ENCODE results near the gene RETREG2. TPM values are rescaled to one million over a fixed set of nuclear protein-coding genes. Genes with fewer than 3 reads are reported as not detected.

Gene RETREG2
- total RNA-seq, 1 experiment from 2014 or later = 46.7 TPM

DNA sequence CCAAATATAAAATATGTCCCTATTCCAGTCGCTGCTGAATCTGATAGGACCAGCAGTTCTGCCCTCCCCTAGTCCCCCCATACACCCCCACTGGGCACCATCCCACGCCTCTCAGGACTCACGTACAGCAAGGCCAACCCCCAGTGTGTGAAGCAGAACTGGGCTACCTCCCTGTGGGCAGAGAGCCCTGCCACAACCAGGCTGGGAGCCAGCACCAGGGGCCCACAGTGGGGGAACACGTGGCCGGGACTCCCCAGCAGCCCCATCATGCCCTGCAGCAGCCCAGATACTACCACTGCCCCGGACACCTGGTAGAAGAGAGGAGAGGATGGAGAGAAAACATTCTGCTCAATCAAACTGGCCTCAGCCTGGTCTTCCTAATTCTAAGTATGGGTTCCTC, 9.5 kb upstream of the RETREG2 start:
- peaks cover 0 to 4% of the 10 kb centered on the region in 2 experiments; a peak in 1 of 4 replicates for H3K4me1 Mint-ChIP-seq
- WGBS (ENCODE audit: extremely low coverage, insufficient read length, low lambda C conversion rate) = no CpG with 5 or more reads among the region's 6 CpGs
- no peak overlapping the region for H3K4me3 Mint-ChIP-seq
- no peaks in the 10 kb centered on the region; a peak in 1 of 5 replicates for H3K9me3 Mint-ChIP-seq
- no peak overlapping the region for H2BK120ac ChIP-seq (ENCODE audit: low read depth, low read length, poor library complexity, severe bottlenecking)
- H2BK15ac ChIP-seq (ENCODE audit: low read depth, low read length) = no peak overlapping the region
- H3K56ac ChIP-seq (ENCODE audit: insufficient read length, low read depth, low read length) = no peak overlapping the region
- H3K23me2 ChIP-seq (ENCODE audit: insufficient read length, low read depth, low read length, poor library complexity, severe bottlenecking) = peaks cover 2% of the 10 kb centered on the region
- H2BK5ac ChIP-seq (ENCODE audit: insufficient read length, low read length) = no peak overlapping the region
- no peak overlapping the region for H2AK5ac ChIP-seq (ENCODE audit: insufficient read length, low read length)
- no peak overlapping the region for H2BK20ac ChIP-seq (ENCODE audit: low read depth, low read length, poor library complexity, severe bottlenecking)
- no peak overlapping the region for H3K14ac ChIP-seq (ENCODE audit: insufficient read depth, low read length)
- no peaks in the 10 kb centered on the region for H3K4me1 ChIP-seq (ENCODE audit: insufficient read depth, low read length)
- H3K9ac ChIP-seq (ENCODE audit: extremely low read depth, insufficient read length, low read length) = no peak overlapping the region
- no peak overlapping the region for H3K4me2 ChIP-seq (ENCODE audit: insufficient read depth, insufficient read length, low read length)
- H2AFZ ChIP-seq (ENCODE audit: low read length) = no peak overlapping the region
- H4K91ac ChIP-seq (ENCODE audit: insufficient read length, low read depth, low read length) = no peak overlapping the region
- no peaks in the 10 kb centered on the region for H3K27me3 ChIP-seq (ENCODE audit: insufficient read depth, low read length)
- H3K79me1 ChIP-seq (ENCODE audit: insufficient read depth, low read depth, low read length, poor library complexity, severe bottlenecking) = no peaks in the 10 kb centered on the region
- H3K36me3 Mint-ChIP-seq (ENCODE audit: insufficient read depth in 1 of 3, low read depth in 3 of 3) = peaks cover 6 to 14% (median 9%) of the 10 kb centered on the region in 3 experiments; a peak in 5 of 7 replicates
- H3K79me2 ChIP-seq (ENCODE audit: insufficient read depth, low read length) = no peaks in the 10 kb centered on the region
- H3K18ac ChIP-seq (ENCODE audit: insufficient read length, low read depth, low read length) = no peak overlapping the region
- H3T11ph ChIP-seq (ENCODE audit: low read length) = no peak overlapping the region
- H3K27ac Mint-ChIP-seq = no peak overlapping the region
- H3K23ac ChIP-seq (ENCODE audit: insufficient read length, low read depth, low read length) = no peak overlapping the region
- H3K4ac ChIP-seq (ENCODE audit: low read depth, low read length) = no peak overlapping the region
- no peaks in the 10 kb centered on the region for H4K20me1 ChIP-seq (ENCODE audit: control insufficient read depth, insufficient read depth, insufficient read length)
- no peak for DNase-seq
- H3K27ac ChIP-seq (ENCODE audit: insufficient read length, low read depth, low read length) = no peak overlapping the region
- H3K27me3 Mint-ChIP-seq (ENCODE audit: low read depth) = peaks cover 5% of the 10 kb centered on the region
- H2BK12ac ChIP-seq (ENCODE audit: insufficient read length, low read depth, low read length) = no peak overlapping the region
- TF ChIP-seq, protein P1, sequence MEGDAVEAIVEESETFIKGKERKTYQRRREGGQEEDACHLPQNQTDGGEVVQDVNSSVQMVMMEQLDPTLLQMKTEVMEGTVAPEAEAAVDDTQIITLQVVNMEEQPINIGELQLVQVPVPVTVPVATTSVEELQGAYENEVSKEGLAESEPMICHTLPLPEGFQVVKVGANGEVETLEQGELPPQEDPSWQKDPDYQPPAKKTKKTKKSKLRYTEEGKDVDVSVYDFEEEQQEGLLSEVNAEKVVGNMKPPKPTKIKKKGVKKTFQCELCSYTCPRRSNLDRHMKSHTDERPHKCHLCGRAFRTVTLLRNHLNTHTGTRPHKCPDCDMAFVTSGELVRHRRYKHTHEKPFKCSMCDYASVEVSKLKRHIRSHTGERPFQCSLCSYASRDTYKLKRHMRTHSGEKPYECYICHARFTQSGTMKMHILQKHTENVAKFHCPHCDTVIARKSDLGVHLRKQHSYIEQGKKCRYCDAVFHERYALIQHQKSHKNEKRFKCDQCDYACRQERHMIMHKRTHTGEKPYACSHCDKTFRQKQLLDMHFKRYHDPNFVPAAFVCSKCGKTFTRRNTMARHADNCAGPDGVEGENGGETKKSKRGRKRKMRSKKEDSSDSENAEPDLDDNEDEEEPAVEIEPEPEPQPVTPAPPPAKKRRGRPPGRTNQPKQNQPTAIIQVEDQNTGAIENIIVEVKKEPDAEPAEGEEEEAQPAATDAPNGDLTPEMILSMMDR (conservative IDR thresholded peaks at IDR 0.05) = no peak
- no peaks in the 10 kb centered on the region for H3K9me3 ChIP-seq (ENCODE audit: control insufficient read depth, low read depth, low read length)
- no peak overlapping the region for H4K5ac ChIP-seq (ENCODE audit: insufficient read length, low read depth, low read length)
- no peak overlapping the region for H4K8ac ChIP-seq (replicated peaks; ENCODE audit: insufficient read length, low read depth, low read length)
